ENCODE data around the gene CASP12. TPM values are rescaled to one million over a fixed set of nuclear protein-coding genes. Genes with fewer than 3 reads are reported as not detected.

The CASP12 gene
- total and polyA plus RNA-seq, 9 of the 15 experiments (the other 6 are each of a cell fraction or from before 2014, with no cell fraction given): not detected

DNA sequence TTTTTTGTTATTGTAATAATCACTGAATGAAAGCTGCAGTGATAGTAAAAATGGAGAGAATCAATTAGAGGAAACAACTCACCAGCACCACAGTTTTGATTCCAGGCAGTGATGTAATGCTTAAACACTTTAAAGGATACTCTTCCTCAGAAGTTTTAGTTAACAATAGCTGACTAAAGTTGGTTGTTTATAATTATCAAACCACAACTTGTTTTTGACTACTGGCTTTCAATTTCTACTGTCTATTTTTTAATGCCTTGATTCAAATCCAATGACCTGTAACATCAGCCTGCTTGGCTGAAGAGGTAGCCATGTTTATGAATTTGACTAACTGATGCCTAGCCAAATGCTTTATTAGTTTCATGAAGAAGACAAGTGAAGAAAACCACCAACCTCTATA, 18.2 kb upstream of the CASP12 start:
- Histone ChIP-seq H3K9ac (ENCODE audit: insufficient read depth in 1 of 2, low read depth in 2 of 2, low read length in 2 of 2) (no peak overlapping the region), H3K4me1 (replicated peaks in 1 of 2; ENCODE audit: control insufficient read depth in 2 of 2, insufficient read depth in 2 of 2, low read length in 2 of 2) (no peaks in the 10 kb centered on the region), H3K36me3 (ENCODE audit: control insufficient read depth, insufficient read depth, low read length) (no peaks in the 10 kb centered on the region), H3K4me2 (ENCODE audit: insufficient read depth, low read length) (no peak overlapping the region), H3K79me2 (ENCODE audit: control insufficient read depth, insufficient read depth, low read length) (no peaks in the 10 kb centered on the region), H3K27me3 (ENCODE audit: control insufficient read depth in 2 of 2, insufficient read depth in 2 of 2, low read length in 2 of 2) (no peaks in the 10 kb centered on the region), H3K9me1 (ENCODE audit: control insufficient read depth, insufficient read depth, low read length) (no peaks in the 10 kb centered on the region), H3K27ac (ENCODE audit: extremely low read depth, low read depth, low read length) (no peak overlapping the region), H2AFZ (ENCODE audit: low read depth, low read length) (no peak overlapping the region), H4K20me1 (replicated peaks; ENCODE audit: control insufficient read depth, insufficient read depth, low read length) (no peaks in the 10 kb centered on the region), H3K4me3 (no peak overlapping the region), H3K9me3 (replicated peaks; ENCODE audit: control insufficient read depth, insufficient read depth, low read depth, low read length) (no peaks in the 10 kb centered on the region)
- no peak for TF ChIP-seq BCL6 (CRISPR knock-in tag; IDR thresholded peaks at IDR 0.05)
- ATAC-seq: no peak
- no peak for DNase-seq (ENCODE audit: extremely low read depth in 1 of 4, low spot score in 3 of 4)
- no peak for FAIRE-seq
- intact Hi-C loops (cut with micrococcal nuclease): no loop called here
- POLR2A ChIA-PET: no interaction called here
- no TSS peak for BruUV-seq (replicated peaks)
- CTCF ChIA-PET (ENCODE audit: low intra/inter-chr PET ratio): no interaction called here
- in situ Hi-C loops (cut with MboI): no loop called here

DNA sequence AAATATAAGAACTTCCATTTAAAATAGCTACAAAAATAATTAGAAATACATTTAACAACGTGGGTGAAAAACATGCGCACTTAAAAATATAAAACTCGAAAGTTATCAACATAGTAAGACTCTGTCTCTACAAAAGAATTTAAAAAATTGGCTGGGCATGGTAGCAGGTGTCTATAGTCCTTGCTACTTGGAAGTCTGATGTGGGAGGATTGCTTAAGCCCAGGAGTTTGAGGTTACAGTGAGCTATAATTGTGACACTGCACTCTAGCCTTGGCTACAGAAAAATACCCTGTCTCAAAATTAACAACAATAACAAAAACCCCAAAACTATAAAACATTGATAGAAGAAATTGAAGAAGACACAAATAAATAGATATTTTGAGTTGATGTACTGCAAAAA, 13.8 kb upstream of the CASP12 start:
- POLR2A ChIA-PET: no interaction called here
- H3K9me3 ChIP-seq (replicated peaks; ENCODE audit: control insufficient read depth, insufficient read depth, low read depth, low read length): no peaks in the 10 kb centered on the region
- no peak for FAIRE-seq

More for the DNA sequence above, 13.8 kb upstream of the CASP12 start:
- Histone ChIP-seq H3K9me1 (ENCODE audit: control insufficient read depth, insufficient read depth, low read length) (no peaks in the 10 kb centered on the region), H3K9ac (ENCODE audit: insufficient read depth in 1 of 2, low read depth in 2 of 2, low read length in 2 of 2) (no peak overlapping the region), H3K36me3 (ENCODE audit: control insufficient read depth, insufficient read depth, low read length) (no peaks in the 10 kb centered on the region), H3K4me3 (no peak overlapping the region), H2AFZ (ENCODE audit: low read depth, low read length) (no peak overlapping the region), H3K27ac (ENCODE audit: extremely low read depth, low read depth, low read length) (no peak overlapping the region), H3K4me2 (ENCODE audit: insufficient read depth, low read length) (no peak overlapping the region), H3K79me2 (ENCODE audit: control insufficient read depth, insufficient read depth, low read length) (no peaks in the 10 kb centered on the region), H3K27me3 (ENCODE audit: control insufficient read depth in 2 of 2, insufficient read depth in 2 of 2, low read length in 2 of 2) (no peaks in the 10 kb centered on the region), H4K20me1 (replicated peaks; ENCODE audit: control insufficient read depth, insufficient read depth, low read length) (no peaks in the 10 kb centered on the region), H3K4me1 (replicated peaks in 1 of 2; ENCODE audit: control insufficient read depth in 2 of 2, insufficient read depth in 2 of 2, low read length in 2 of 2) (no peaks in the 10 kb centered on the region)
- BruUV-seq (replicated peaks): no TSS peak
- WGBS (ENCODE audit: insufficient coverage, low coverage, missing lambda C conversion rate): 0% methylated on average over 3 of the region's 3 CpGs
- CTCF ChIA-PET (ENCODE audit: low intra/inter-chr PET ratio): no interaction called here
- TF ChIP-seq, protein P1, sequence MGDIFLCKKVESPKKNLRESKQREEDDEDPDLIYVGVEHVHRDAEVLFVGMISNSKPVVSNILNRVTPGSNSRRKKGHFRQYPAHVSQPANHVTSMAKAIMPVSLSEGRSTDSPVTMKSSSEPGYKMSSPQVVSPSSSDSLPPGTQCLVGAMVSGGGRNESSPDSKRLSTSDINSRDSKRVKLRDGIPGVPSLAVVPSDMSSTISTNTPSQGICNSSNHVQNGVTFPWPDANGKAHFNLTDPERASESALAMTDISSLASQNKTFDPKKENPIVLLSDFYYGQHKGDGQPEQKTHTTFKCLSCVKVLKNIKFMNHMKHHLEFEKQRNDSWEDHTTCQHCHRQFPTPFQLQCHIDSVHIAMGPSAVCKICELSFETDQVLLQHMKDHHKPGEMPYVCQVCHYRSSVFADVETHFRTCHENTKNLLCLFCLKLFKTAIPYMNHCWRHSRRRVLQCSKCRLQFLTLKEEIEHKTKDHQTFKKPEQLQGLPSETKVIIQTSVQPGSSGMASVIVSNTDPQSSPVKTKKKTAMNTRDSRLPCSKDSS (IDR thresholded peaks at IDR 0.05; ENCODE audit: low read depth, partially characterized antibody): no peak
- TF ChIP-seq, protein P2, sequence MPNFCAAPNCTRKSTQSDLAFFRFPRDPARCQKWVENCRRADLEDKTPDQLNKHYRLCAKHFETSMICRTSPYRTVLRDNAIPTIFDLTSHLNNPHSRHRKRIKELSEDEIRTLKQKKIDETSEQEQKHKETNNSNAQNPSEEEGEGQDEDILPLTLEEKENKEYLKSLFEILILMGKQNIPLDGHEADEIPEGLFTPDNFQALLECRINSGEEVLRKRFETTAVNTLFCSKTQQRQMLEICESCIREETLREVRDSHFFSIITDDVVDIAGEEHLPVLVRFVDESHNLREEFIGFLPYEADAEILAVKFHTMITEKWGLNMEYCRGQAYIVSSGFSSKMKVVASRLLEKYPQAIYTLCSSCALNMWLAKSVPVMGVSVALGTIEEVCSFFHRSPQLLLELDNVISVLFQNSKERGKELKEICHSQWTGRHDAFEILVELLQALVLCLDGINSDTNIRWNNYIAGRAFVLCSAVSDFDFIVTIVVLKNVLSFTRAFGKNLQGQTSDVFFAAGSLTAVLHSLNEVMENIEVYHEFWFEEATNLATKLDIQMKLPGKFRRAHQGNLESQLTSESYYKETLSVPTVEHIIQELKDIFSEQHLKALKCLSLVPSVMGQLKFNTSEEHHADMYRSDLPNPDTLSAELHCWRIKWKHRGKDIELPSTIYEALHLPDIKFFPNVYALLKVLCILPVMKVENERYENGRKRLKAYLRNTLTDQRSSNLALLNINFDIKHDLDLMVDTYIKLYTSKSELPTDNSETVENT (CRISPR knock-in tag; IDR thresholded peaks at IDR 0.05): no peak
- no peak for TF ChIP-seq NUFIP1 (IDR thresholded peaks at IDR 0.05; ENCODE audit: partially characterized antibody)
- TF ChIP-seq, protein P3, sequence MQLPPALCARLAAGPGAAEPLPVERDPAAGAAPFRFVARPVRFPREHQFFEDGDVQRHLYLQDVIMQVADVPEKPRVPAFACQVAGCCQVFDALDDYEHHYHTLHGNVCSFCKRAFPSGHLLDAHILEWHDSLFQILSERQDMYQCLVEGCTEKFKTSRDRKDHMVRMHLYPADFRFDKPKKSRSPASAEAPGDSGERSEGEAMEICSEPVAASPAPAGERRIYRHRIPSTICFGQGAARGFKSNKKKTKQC (CRISPR knock-in tag; IDR thresholded peaks at IDR 0.05): no peak
- intact Hi-C loops (cut with micrococcal nuclease) (no loop called here), in situ Hi-C loops (cut with MboI) (no loop called here)
- ATAC-seq: no peak
- DNase-seq (ENCODE audit: extremely low read depth in 1 of 4, low spot score in 3 of 4): no peak
